Ishikawa (cell line): ENCODE measurements around the gene COL3A1.

Source experiments
- CEBPB ChIP-seq: IDR thresholded peaks from 2 replicates; pipeline ENCODE4 v1.6.1; 2012
- CREB1 ChIP-seq: IDR thresholded peaks from 2 replicates; pipeline ENCODE4 v1.6.1; 2012; ENCODE audit warnings: low read depth
- EGR1 ChIP-seq: IDR thresholded peaks from 2 replicates; pipeline ENCODE4 v1.6.1; 2012
- EP300 ChIP-seq: IDR thresholded peaks from 2 replicates; pipeline ENCODE4 v1.6.1; 2012; ENCODE audit warnings: borderline replicate concordance
- FOXM1 ChIP-seq: IDR thresholded peaks from 2 replicates; pipeline ENCODE4 v1.6.1; 2012; ENCODE audit warnings: low read depth, borderline replicate concordance
- MAX ChIP-seq: IDR thresholded peaks from 2 replicates; pipeline ENCODE4 v1.6.1; 2012
- NFIC ChIP-seq: IDR thresholded peaks from 2 replicates; pipeline ENCODE4 v1.6.1; 2012
- RAD21 ChIP-seq: IDR thresholded peaks from 2 replicates; pipeline ENCODE4 v1.6.1; 2012; ENCODE audit warnings: low read depth
- REST ChIP-seq: IDR thresholded peaks from 2 replicates; pipeline ENCODE4 v1.6.1; 2012; ENCODE audit warnings: low read depth, mild to moderate bottlenecking
- TAF1 ChIP-seq: IDR thresholded peaks from 2 replicates; pipeline ENCODE4 v1.6.1; 2012; ENCODE audit warnings: low read depth, mild to moderate bottlenecking
- TCF12 ChIP-seq: IDR thresholded peaks from 2 replicates; pipeline ENCODE4 v1.6.1; 2012; ENCODE audit warnings: low read depth
- TEAD4 ChIP-seq: IDR thresholded peaks from 2 replicates; pipeline ENCODE4 v1.6.1; 2012
- USF1 ChIP-seq: IDR thresholded peaks from 2 replicates; pipeline ENCODE4 v1.6.1; 2012
- YY1 ChIP-seq: IDR thresholded peaks from 2 replicates; pipeline ENCODE4 v1.6.1; 2012; ENCODE audit warnings: low read depth
- ZBTB7A ChIP-seq: IDR thresholded peaks from 2 replicates; pipeline ENCODE4 v1.6.1; 2012; ENCODE audit warnings: low read depth

Gene COL3A1

GRCh38 chr2:188974164-188974563 lies at the start of gene COL3A1:
TSS of gene COL3A1 (plus strand) at chr2:188974373. CDS start at chr2:188974490, 117 bp downstream.
- no peak for TF ChIP-seq EGR1
- no peak for TF ChIP-seq MAX
- TF ChIP-seq ZBTB7A = no peak
- TF ChIP-seq NFIC = no peak
- no peak for TF ChIP-seq CEBPB
- no peak for TF ChIP-seq TAF1
- no peak for TF ChIP-seq FOXM1
- no peak for TF ChIP-seq YY1
- no peak for TF ChIP-seq TEAD4

GRCh38 chr2:188928643-188929042 lies 45.5 kb upstream of the COL3A1 start:
- TF ChIP-seq TEAD4 (no peak), ZBTB7A (no peak), REST (no peak), CEBPB (no peak), TCF12 (no peak), USF1 (no peak), YY1 (no peak), CREB1 (no peak), FOXM1 (no peak), RAD21 (no peak), MAX (no peak), NFIC (no peak), EP300 (no peak), TAF1 (no peak), EGR1 (no peak)

- TF ChIP-seq CREB1 (no peak), CEBPB (no peak), USF1 (no peak), EP300 (no peak), TAF1 (no peak), YY1 (no peak), RAD21 (no peak), EGR1 (no peak), FOXM1 (no peak), MAX (no peak)
These were observed 42.8 kb upstream of the COL3A1 start for GRCh38 chr2:188931361-188931760.

- TF ChIP-seq MAX (no peak), REST (no peak), ZBTB7A (no peak), USF1 (no peak), NFIC (no peak), TEAD4 (no peak), TCF12 (no peak), RAD21 (no peak), EGR1 (no peak), TAF1 (no peak), CREB1 (no peak), YY1 (no peak)
These were observed 36.6 kb upstream of the COL3A1 start for GRCh38 chr2:188937228-188938220.

- TF ChIP-seq MAX (no peak), FOXM1 (no peak), CEBPB (no peak), RAD21 (no peak), NFIC (no peak)
These were observed 34.0 kb upstream of the COL3A1 start for GRCh38 chr2:188940171-188940570.
